Fibroblast of villous mesenchyme (primary cell): ENCODE measurements around the gene SPATA4. TPM values are rescaled to one million over a fixed set of nuclear protein-coding genes. Genes with fewer than 3 reads are reported as not detected.
"Not testable (repeated sequence)": the region's sequence is repeated elsewhere in the genome, so short reads cannot be mapped to it uniquely, and the experiment has no call there.

Experiments
- DNase-seq: peaks from one replicate; pipeline ENCODE4 v3.0.0-alpha.2; 2010; ENCODE audit warnings: low read depth
- H3K4me3 ChIP-seq: 2 replicates; pipeline ENCODE4 v1.5.1; 2011; ENCODE audit warnings: low read depth, mild to moderate bottlenecking, low read length
- CTCF ChIP-seq: IDR thresholded peaks from 2 replicates; pipeline ENCODE4 v1.5.1; 2012; ENCODE audit warnings: low read depth, mild to moderate bottlenecking, low read length; ENCODE audit not compliant: insufficient read depth
- total RNA-seq: library from RNA; depleted of rRNA; stranded (reverse); fragments of >200 nt; gene quantifications from 2 replicates; pipeline ENCODE4 v1.2.3, GENCODE V29; 2012

SPATA4 gene
- total RNA-seq, 1 donor: not detected

- no peak overlapping the region for H3K4me3 ChIP-seq
- peak; percentile 36 for DNase-seq
- no peak for TF ChIP-seq CTCF
Measured at GRCh38 chr4:176230836-176231235, 35.5 kb upstream of the SPATA4 start.

- no peak for TF ChIP-seq CTCF
- no peak overlapping the region for H3K4me3 ChIP-seq
- DNase-seq: no peak
Measured at GRCh38 chr4:176229645-176230044, 34.3 kb upstream of the SPATA4 start.

GRCh38 chr4:176226736-176227135 lies 31.4 kb upstream of the SPATA4 start:
- no peak overlapping the region for H3K4me3 ChIP-seq
- DNase-seq: peak; percentile 6
- no peak for TF ChIP-seq CTCF

- no peak for DNase-seq
Measured at GRCh38 chr4:176223561-176223960, 28.2 kb upstream of the SPATA4 start.

GRCh38 chr4:176222149-176222548 lies 26.8 kb upstream of the SPATA4 start:
- no peak for DNase-seq
- TF ChIP-seq CTCF: no peak
- H3K4me3 ChIP-seq: no peak overlapping the region

More at GRCh38 chr4:176223561-176223960, 28.2 kb upstream of the SPATA4 start:
- no peak overlapping the region for H3K4me3 ChIP-seq
- TF ChIP-seq CTCF: no peak

GRCh38 chr4:176217510-176217909 lies 22.1 kb upstream of the SPATA4 start:
- H3K4me3 ChIP-seq: no peak overlapping the region
- no peak for TF ChIP-seq CTCF
- DNase-seq: no peak

- H3K4me3 ChIP-seq, DNase-seq: not testable (repeated sequence)
Measured at GRCh38 chr4:176212351-176212750, 17.0 kb upstream of the SPATA4 start.
